OCI-LY7 (cell line): ENCODE data around the gene MAZ. TPM values are rescaled to one million over a fixed set of nuclear protein-coding genes. Genes with fewer than 3 reads are reported as not detected.

Experiments
- BruUV-seq: library from RNA; stranded (reverse); fragments of 400-500 nt; replicated peaks from 2 replicates; lab custom pipeline; 2021; lab: Mats Ljungman, UMichigan
- CTCF ChIA-PET: fragments of 300-600 bp; sonication (Branson Sonifier 250); formaldehyde crosslinking; loops from one replicate; lab custom pipeline; 2022; ENCODE audit warnings: antibody characterized with exemption; ENCODE audit not compliant: unreplicated experiment; lab: Charles Lee
- POLR2A ChIA-PET: fragments of 300-600 bp; sonication (Branson Sonifier 250); formaldehyde crosslinking; loops from one replicate; lab custom pipeline; 2022; ENCODE audit warnings: antibody characterized with exemption; lab: Charles Lee
- DNase-seq: peaks from one replicate; pipeline ENCODE4 v3.0.0-alpha.2; 2015; ENCODE audit warnings: low spot score
- H2AFZ ChIP-seq: fragments of 200-600 bp; sonication (generic), shearing (Covaris generic); 2 replicates; pipeline ENCODE4 v1.6.1; 2014; ENCODE audit warnings: mild to moderate bottlenecking, antibody characterized with exemption, low read length, moderate library complexity
- H3K27ac ChIP-seq: fragments of 200-600 bp; sonication (generic); 2 replicates; pipeline ENCODE4 v1.5.1; 2014; ENCODE audit warnings: mixed run types, low read depth, mild to moderate bottlenecking, moderate library complexity, low read length, inconsistent platforms; ENCODE audit not compliant: poor library complexity, severe bottlenecking
- H3K36me3 ChIP-seq: fragments of 200-600 bp; sonication (generic); 2 replicates; pipeline ENCODE4 v1.6.1; 2014; ENCODE audit warnings: mild to moderate bottlenecking, antibody characterized with exemption, low read length, moderate library complexity, mixed read lengths; ENCODE audit not compliant: insufficient read depth
- H3K4me1 ChIP-seq: fragments of 200-600 bp; sonication (generic); 2 replicates; pipeline ENCODE4 v1.5.1; 2014; ENCODE audit warnings: mild to moderate bottlenecking, low read length; ENCODE audit not compliant: insufficient read depth, poor library complexity, severe bottlenecking
- H3K4me2 ChIP-seq: fragments of 200-600 bp; sonication (generic); 2 replicates; pipeline ENCODE4 v1.6.1; 2014; ENCODE audit warnings: mild to moderate bottlenecking, low read length
- H3K4me3 ChIP-seq: fragments of 200-600 bp; sonication (generic); 2 replicates; pipeline ENCODE4 v1.5.1; 2014; ENCODE audit warnings: mild to moderate bottlenecking, low read depth, low read length; ENCODE audit not compliant: poor library complexity, severe bottlenecking
- H3K79me2 ChIP-seq: fragments of 200-600 bp; sonication (generic); 2 replicates; pipeline ENCODE4 v1.6.1; 2016; ENCODE audit warnings: low read depth, mild to moderate bottlenecking, low read length, moderate library complexity, mixed read lengths; ENCODE audit not compliant: insufficient read depth
- H3K9me2 ChIP-seq: fragments of 200-600 bp; sonication (generic); 2 replicates; pipeline ENCODE4 v1.6.1; 2016; ENCODE audit warnings: mild to moderate bottlenecking, low read length, mixed read lengths; ENCODE audit not compliant: insufficient read depth
- H3K9me3 ChIP-seq: fragments of 200-600 bp; sonication (generic); 2 replicates; pipeline ENCODE4 v1.6.1; 2014; ENCODE audit warnings: mild to moderate bottlenecking, mixed run types, low read length, mixed read lengths
- H4K20me1 ChIP-seq: fragments of 200-600 bp; sonication (generic); 2 replicates; pipeline ENCODE4 v1.6.1; 2014; ENCODE audit warnings: mild to moderate bottlenecking, antibody characterized with exemption, low read length, moderate library complexity, mixed read lengths; ENCODE audit not compliant: insufficient read depth
- CTCF ChIP-seq: fragments of 200-600 bp; sonication (generic); conservative IDR thresholded peaks from 2 replicates; pipeline ENCODE4 v1.5.1; 2014; ENCODE audit warnings: mild to moderate bottlenecking, antibody characterized with exemption, low read length, moderate library complexity, mixed read lengths
- EZH2phosphoT487 ChIP-seq: fragments of 200-600 bp; sonication (generic); IDR thresholded peaks from 2 replicates; pipeline ENCODE4 v1.6.1; 2018; ENCODE audit warnings: low read depth, borderline replicate concordance, mild to moderate bottlenecking, mixed run types, antibody characterized with exemption, low read length, moderate library complexity, mixed read lengths
- intact Hi-C: fragments of 100-400 bp; cut with micrococcal nuclease; formaldehyde crosslinking; loops from one replicate; pipeline ENCODE4 v1.10.0; 2022; ENCODE audit not compliant: unreplicated experiment
- total RNA-seq, 2 experiments: library from RNA; depleted of rRNA in 1 of 2; stranded (reverse); fragments of >200 nt in 1 of 2; shearing (Covaris generic) in 1 of 2; gene quantifications; 2 replicates each; pipeline ENCODE4 v1.2.3, GENCODE V29; 2014 to 2022

Gene MAZ
- total RNA-seq, 2 experiments from 2014 or later, result 471 to 484 TPM

DNA sequence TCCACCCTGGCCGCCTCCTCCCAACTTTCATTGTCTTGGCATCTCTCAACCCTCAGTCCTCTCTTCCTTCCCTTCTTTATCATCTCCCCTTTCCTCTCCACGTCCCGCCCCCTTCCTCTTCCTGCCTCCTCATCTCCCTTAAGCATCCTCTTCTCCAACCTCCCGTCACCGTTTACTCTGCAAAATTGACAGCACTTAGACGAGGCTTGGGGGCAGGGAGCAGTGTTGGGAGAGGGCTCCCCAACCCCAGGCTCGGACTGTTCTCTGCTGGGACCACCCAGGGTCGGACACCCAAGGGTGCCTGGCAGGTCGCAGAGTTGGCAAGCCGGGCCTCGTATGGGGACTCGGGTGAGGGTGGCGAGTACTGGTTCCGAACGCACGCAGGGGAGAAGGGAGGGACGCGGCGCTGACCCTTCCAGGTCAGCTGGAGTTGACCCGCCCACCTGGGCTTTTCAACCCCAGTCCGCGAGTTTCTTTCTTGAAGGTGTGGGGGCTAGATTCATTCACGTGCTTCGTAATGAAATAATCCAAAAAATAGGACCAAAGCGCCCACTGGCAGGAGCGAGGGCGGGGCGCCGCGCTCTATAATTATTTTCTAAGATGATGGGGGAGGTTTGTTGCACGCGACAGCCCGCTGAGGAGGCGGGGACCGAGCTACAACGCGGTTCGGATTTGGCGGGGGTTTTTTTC is 8.8 kb downstream of the MAZ start:
- BruUV-seq, result TSS peak; percentile 75
- intact Hi-C loops, result loop anchor here (5.0 kb wide), 1 partner anchor 157 kb away; the partner anchor contains the start of gene TAOK2

DNA sequence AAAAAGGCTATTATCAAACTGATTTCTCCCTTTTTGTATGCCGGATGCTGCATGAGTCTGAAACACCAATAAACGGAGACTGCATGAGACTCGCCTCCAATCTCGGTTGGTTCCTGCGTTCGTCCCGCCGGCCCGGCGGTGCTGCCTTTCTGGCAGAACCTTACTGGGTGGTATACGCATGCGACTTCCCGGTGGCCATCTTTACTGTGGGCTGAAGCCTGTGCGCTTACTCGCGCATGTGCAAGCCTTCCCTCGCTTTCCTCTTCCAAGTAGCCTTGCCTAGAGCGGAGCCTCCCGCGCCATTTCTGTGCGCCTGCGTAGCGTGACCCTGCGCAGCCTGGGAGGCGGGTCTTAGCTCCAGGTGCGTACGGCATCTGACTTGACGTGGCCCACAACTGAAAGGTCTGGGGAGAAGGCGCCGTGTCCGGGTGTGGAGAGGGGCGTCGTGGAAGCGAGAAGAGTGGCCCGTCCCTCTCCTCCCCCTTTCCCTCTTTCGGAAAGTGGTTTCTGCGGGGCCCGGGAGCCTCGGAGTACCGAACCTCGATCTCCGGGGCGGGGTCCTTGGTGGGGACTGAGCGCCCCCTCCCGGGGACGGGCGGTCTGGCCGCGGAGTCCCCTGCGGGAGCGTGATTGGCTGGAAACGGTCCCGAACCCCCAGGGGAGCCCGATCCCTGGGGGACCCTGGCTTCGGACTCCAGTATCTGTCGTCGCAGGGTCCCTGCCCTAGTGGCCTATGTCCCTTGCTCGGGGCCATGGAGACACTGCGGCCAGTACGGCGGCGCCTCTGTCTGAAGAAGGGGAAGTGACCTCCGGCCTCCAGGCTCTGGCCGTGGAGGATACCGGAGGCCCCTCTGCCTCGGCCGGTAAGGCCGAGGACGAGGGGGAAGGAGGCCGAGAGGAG is 9.7 kb downstream of the MAZ start, which contains the start of gene PAGR1:
PAGR1 (plus strand) TSS at position 360 of the 901 bp plus-strand sequence; CDS start at position 734, 374 bp downstream.
- peaks cover 56% of the 10 kb centered on the region for H3K4me1 ChIP-seq
- H2AFZ ChIP-seq, result peak within 1 kb of the TSS; percentile 52
- peaks cover 21% of the 10 kb centered on the region; the same call in 1 of the 2 replicates for H3K79me2 ChIP-seq
- intact Hi-C loops, result loop anchor here (1.0 to 5.0 kb wide), 2 partner anchors 26 to 156 kb away; partner anchors contain the start of genes KIF22 and TAOK2
- ChIA-PET POLR2A (interaction anchor here (0.6 to 1.1 kb wide), 5 partner anchors 12 to 145 kb away, joined by 3 to 5 read pairs (median 3); no protein-coding TSS in a partner anchor), CTCF (interaction anchor here (0.5 to 1.0 kb wide), 4 partner anchors 12 to 264 kb away, joined by 3 to 4 read pairs (median 4); partner anchors contain the start of gene KIF22)
- no peaks in the 10 kb centered on the region for H3K9me2 ChIP-seq
- DNase-seq, result peak; percentile 100
- 0 out of 2 replicates have a peak, but pooled peaks cover 4% of the 10 kb centered on the region for H4K20me1 ChIP-seq
- no peaks in the 10 kb centered on the region for H3K9me3 ChIP-seq
- H3K36me3 ChIP-seq, result peaks cover 37% of the 10 kb centered on the region
- BruUV-seq, result TSS peak; percentile 73
- TF ChIP-seq CTCF, result peak; percentile 87
- TF ChIP-seq EZH2phosphoT487, result no peak
- peak within 1 kb of the TSS; percentile 72 for H3K27ac ChIP-seq
- peak within 1 kb of the TSS; percentile 89 for H3K4me3 ChIP-seq
- peak within 1 kb of the TSS; percentile 88 for H3K4me2 ChIP-seq

More for the DNA sequence above, 8.8 kb downstream of the MAZ start:
- no peaks in the 10 kb centered on the region for H3K9me3 ChIP-seq
- H4K20me1 ChIP-seq, result 0 out of 2 replicates have a peak, but pooled peaks cover 6% of the 10 kb centered on the region
- POLR2A ChIA-PET, result interaction anchor here (0.9 to 1.1 kb wide), 4 partner anchors 11 to 146 kb away, joined by 3 to 5 read pairs (median 3); no protein-coding TSS in a partner anchor
- H3K4me3 ChIP-seq, result peak overlapping the region; percentile 89
- no peaks in the 10 kb centered on the region for H3K9me2 ChIP-seq
- H3K4me2 ChIP-seq, result peak overlapping the region; percentile 88
- CTCF ChIA-PET, result interaction anchor here (0.5 to 1.0 kb wide), 4 partner anchors 11 to 265 kb away, joined by 3 to 4 read pairs (median 4); partner anchors contain the start of gene KIF22
- peaks cover 21% of the 10 kb centered on the region; the same call in 1 of the 2 replicates for H3K79me2 ChIP-seq
- DNase-seq, result no peak
- peak overlapping the region; percentile 72 for H3K27ac ChIP-seq
- no peak for TF ChIP-seq EZH2phosphoT487
- TF ChIP-seq CTCF, result no peak
- H3K4me1 ChIP-seq, result peaks cover 56% of the 10 kb centered on the region
- H2AFZ ChIP-seq, result peak overlapping the region; percentile 52
- peaks cover 38% of the 10 kb centered on the region for H3K36me3 ChIP-seq
